GM18526 (cell line): ENCODE data around the gene UGT3A1.

Experiments
- POLR2A ChIP-seq: IDR thresholded peaks from 3 replicates; pipeline ENCODE4 v1.6.1; 2011; ENCODE audit not compliant: insufficient read length; ENCODE audit errors: extremely low read depth

UGT3A1 gene

DNA sequence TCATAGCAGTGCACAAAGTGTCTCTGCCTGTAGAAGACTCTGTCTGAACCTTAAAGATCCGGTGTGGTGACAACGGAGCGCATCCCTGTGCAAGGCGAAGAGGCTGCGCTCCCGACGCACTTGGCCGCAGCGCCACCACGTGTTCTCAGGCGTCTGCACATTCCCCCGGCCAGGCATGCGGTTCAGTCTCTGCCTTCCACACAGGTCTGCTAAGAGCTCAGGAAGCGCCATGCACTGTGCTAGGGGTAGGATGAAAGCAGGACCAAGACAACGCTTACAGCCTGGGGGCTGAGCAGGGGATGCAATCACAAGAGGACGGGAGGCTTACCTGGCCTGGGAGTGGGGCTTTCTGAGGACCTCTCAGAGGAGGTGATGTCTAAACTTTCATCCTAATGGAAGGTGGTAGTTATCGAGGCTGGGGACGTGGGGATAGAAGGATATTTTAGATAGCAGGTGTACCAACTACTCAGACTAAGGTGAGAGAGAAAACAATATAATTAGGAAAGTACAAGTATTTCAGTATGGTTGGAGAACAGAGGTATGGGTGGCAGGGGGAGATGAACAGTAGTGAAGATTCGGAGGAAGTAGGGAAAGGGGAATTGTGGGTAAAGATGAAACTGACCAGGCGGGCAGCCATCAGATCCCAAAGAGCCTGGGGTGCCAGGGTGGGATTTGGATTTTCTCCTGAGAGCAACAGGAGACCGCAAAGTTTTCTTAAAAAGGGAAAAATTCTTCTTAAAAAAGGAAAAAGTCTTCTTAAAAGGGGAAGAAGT lies 66.1 kb downstream of the UGT3A1 start:
- TF ChIP-seq POLR2A = no peak

DNA sequence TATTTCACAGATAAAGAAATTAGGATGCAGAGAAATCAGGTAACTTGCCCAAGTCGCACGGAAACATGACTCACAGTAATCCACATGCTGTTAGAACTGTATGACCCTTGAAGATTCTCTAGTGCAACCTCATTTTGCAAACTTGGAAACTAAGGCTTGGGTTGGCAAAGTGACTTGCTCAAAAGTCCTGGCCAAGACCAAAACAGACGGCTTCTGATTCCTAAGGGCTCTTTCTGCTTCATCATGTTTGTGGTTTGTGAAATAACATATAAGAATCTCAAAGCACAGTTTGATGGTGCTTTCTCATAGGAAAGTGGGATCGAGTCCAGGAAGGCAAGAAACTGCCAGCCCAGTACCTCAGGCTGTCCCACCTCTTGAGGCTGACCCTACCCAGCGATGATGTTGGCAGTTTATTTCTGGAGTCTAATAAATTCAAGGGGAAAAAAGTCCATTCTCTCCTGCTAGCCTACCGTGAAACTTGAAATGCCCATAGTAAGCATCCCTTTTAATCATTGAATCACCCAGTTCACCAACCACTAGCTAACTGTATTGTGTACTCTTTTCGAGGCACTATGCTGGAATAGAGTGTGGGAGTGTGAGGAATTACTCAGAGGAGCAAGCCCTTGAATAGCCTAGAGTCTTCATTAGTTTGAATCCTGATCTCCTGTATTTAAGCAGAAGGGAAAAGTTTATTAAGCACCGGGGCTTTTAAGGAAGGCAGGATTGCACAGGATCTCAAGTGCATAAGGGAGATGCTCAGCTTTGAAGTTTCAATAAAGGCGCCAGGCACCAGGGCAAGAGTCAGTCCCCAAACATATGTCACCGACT lies 66.9 kb downstream of the UGT3A1 start:
- TF ChIP-seq POLR2A = no peak

DNA sequence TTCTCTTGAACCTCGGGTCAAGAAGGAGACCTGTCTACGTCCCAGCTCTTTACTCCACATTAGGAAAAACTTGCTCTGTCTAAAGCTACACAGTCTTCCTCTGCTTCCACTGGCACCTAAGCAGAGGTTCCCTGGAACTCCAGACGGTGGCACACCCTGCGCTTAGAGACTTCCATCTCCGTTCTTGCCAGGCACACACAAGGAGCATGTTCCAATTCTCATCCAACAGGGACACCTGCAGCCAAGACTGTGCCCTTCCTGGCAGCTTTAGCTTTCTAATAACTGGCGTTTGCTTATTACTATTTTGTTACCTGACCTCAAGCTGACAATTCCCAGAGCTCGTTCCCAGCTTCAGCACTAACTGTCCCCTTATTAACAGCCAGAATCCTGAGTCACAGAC lies 68.7 kb downstream of the UGT3A1 start:
- TF ChIP-seq POLR2A = no peak

DNA sequence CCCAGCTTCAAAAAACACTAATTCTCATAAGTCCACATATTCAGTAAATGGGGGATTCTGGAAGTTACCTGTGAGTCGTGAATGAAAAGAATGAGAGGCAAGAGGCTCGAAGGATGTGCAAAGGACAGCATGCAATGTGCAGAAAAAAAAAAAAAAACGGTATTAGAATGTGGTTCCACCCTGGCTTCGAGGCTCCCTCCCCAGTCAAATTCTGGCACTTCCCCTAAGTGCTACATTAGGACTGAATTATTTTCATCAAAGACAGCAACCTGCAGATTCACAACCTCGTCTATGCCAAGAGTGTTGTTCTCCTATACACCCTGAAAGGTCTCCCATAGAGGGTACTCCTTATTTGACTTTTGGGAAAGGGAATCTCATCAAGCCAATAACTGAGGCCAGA lies 69.3 kb downstream of the UGT3A1 start:
- no peak for TF ChIP-seq POLR2A

DNA sequence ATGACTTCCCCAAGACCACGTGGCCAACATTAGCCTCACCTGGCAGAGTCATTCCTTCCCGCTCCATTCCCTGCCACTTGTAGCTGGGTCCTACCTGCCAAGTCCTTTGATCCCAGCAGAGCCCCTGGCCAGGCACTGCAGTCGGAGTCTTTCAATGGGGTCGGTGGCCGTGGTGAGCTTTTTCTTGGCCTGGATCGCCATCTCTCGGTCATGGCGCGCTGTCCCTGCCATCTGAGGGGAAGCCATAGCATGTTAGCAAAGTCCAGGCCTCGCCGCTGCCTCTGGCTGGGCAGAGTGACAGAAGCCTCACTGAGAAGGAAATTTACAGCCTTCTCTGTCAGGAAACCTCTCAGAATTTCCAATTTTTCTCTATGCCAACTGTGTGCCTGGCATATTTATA lies 70.3 kb downstream of the UGT3A1 start:
- no peak for TF ChIP-seq POLR2A

DNA sequence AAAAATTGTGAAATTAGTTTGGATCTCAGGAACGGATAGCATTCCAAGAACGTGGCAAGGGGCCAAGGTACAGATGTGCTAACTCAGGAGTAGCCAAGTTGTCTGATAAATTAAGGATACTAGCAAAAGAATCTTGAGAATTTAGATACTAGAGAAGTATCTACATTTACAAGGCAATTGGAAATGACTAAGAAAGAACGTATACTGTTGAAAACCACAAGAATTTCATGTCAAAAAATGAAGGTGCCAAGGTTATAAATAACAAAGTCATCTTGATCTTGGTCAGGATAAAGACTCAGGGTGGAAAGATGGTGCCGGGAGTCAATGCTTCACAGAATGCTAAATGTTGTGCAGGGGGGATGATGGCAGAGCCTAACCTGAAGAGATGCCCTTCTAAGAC lies 72.0 kb downstream of the UGT3A1 start:
- TF ChIP-seq POLR2A = no peak

GRCh38 chr5:35908814-35909213 lies 82.4 kb downstream of the UGT3A1 start:
- TF ChIP-seq POLR2A = no peak

DNA sequence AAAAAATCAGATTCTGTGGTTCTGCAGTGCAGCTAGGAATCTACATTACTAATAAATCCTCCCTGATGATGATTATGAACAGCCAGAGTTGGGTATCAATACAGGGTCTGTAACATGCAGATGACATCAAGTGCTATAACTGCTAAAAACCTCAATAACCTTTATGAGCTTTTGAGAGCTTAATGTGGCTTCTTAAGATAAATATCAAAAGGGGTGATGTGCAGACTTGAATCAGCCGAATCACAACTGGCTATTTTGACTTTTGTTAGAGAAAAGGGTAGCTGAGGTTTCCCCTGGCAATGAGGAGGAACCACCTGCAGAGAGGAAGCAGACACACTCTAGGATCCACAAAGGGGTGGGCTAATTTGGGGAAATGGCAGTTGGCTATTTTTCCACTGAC lies 83.0 kb downstream of the UGT3A1 start:
- TF ChIP-seq POLR2A = no peak

DNA sequence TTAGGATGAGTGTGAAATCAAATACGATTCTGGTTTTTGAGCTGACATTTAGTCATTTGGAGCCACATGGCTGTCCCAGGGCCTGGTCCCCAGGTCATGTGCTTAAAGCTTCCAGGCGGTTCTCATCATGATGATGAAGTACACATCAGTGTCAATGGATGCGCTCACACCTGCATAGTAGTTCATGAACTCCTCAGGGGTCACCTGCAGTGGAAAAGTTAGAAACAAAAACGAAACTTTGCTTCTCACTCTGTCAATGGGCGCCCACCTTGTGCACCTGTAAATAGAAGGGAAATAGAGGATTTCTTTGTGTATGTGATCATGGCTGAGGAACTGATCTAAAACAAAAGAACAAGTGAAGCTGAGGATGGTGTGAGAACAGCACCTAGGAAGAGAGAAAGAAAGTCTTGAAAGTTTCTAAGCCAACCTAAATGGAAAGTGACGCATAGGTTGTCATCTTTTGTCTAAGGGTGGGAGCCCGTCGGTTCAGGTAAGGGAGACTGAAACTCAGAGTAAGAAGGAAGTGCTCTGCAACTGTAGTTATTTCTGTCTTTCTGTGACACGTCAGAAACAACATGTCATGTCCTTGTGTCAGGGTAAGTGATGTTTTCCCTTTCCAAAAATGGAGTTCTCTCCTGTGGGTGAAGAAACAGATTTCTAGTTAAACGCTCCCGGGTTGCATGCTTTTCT lies 86.6 kb downstream of the UGT3A1 start:
- TF ChIP-seq POLR2A = no peak

GRCh38 chr5:35903631-35904203 lies 87.5 kb downstream of the UGT3A1 start:
- TF ChIP-seq POLR2A = no peak

DNA sequence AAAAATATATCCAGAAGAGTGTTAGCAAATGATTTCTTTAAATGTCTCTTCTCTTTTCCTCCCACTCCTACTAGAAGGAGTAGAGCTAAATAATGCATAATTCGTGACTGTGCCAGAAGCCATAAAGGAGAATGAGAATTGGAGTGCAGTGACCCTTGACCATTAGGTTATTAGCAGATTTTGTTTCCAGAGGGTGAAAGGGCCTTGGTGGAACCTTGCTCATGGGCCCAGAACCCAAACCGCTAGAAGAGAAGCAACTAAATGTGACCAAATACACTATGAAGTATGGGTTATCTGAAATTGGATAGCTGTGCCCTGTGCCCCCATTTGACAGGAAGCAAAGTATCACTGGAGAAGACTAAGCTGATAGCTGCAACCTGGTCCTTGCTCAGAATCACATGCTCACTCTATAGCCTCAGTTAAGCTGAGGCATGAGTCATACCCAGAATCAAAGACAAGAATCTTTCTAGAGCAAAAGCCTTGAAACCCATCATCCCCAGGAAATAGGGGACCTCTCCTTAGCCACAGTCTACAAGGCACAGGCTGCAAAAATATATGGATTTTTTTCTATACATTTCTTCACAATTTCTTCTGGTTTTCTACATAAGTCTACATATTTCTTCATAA lies 89.0 kb downstream of the UGT3A1 start:
- TF ChIP-seq POLR2A = no peak
